ENCODE measurements around the gene FRYL.
A peak's percentile ranks its signal among the peaks of the same experiment; 100 is the strongest.
"Not testable (repeated sequence)": the region's sequence is repeated elsewhere in the genome, so short reads cannot be mapped to it uniquely, and the experiment has no call there.

FRYL gene

GRCh38 chr4:48483006-48483776, 296.9 kb downstream of the FRYL start, which contains the start of gene SLC10A4:
SLC10A4 (plus strand) TSS chr4:48483343; CDS start chr4:48483562, 219 bp downstream.
- no peak for DNase-seq

GRCh38 chr4:48481581-48481980, 298.5 kb downstream of the FRYL start:
- DNase-seq: no peak

- DNase-seq: no peak
Observed at GRCh38 chr4:48478273-48478672, 301.8 kb downstream of the FRYL start.

- no peak for DNase-seq
Observed at GRCh38 chr4:48475770-48476169, 304.3 kb downstream of the FRYL start.

- DNase-seq: no peak
Observed at GRCh38 chr4:48472794-48473193, 307.3 kb downstream of the FRYL start.

GRCh38 chr4:48470570-48470969, 309.5 kb downstream of the FRYL start:
- DNase-seq: peak; percentile 20

- no peak for DNase-seq
Observed at GRCh38 chr4:48470137-48470536, 309.9 kb downstream of the FRYL start.

GRCh38 chr4:48467891-48468290, 312.2 kb downstream of the FRYL start:
- DNase-seq: no peak

- no peak for DNase-seq
Observed at GRCh38 chr4:48467442-48467841, 312.6 kb downstream of the FRYL start.

GRCh38 chr4:48462363-48462762, 317.7 kb downstream of the FRYL start:
- DNase-seq: no peak

- no peak for DNase-seq
Observed at GRCh38 chr4:48461000-48461399, 319.1 kb downstream of the FRYL start.

GRCh38 chr4:48454591-48454990, 325.5 kb downstream of the FRYL start:
- no peak for DNase-seq

GRCh38 chr4:48451656-48452055, 328.4 kb downstream of the FRYL start:
- not testable (repeated sequence) for DNase-seq

- no peak for DNase-seq
Observed at GRCh38 chr4:48450740-48451139, 329.3 kb downstream of the FRYL start.

GRCh38 chr4:48449151-48449550, 330.9 kb downstream of the FRYL start:
- no peak for DNase-seq

Measured in activated CD4-positive, alpha-beta T cell treated with anti-CD3 and anti-CD28 coated beads, Interleukin-2, Interleukin-6, amounts not matched to agents 100 ng/mL and 50 ng/mL, durations not matched to agents 16 hours and 8 hours (primary cell).